Measurements from ENCODE around the gene MAP7. TPM values are rescaled to one million over a fixed set of nuclear protein-coding genes. Genes with fewer than 3 reads are reported as not detected.

MAP7 gene
- total and polyA plus RNA-seq, 2 donors (not counting 3 experiments of a cell fraction or from before 2014, with no cell fraction given): 0.07 to 0.42 TPM

- ChIA-PET POLR2A (no interaction called here), CTCF (no interaction called here)
- H3K9me1 ChIP-seq (replicated peaks; ENCODE audit: control insufficient read depth, extremely low read depth, insufficient read depth, low read length): no peaks in the 10 kb centered on the region
- no peak overlapping the region for H2AFZ ChIP-seq (ENCODE audit: low read depth, low read length)
- no peaks in the 10 kb centered on the region for H3K4me1 ChIP-seq (ENCODE audit: control insufficient read depth, extremely low read depth, insufficient read depth, low read length)
- dilution Hi-C loops (cut with MboI; ENCODE audit: extremely low pct_ligation_motif_present, low sequenced_read_pairs) (no loop called here), intact Hi-C loops (cut with micrococcal nuclease) (no loop called here)
- H3K36me3 ChIP-seq (ENCODE audit: control insufficient read depth in 2 of 2, extremely low read depth in 1 of 2, insufficient read depth in 2 of 2, low read length in 2 of 2): no peaks in the 10 kb centered on the region
- H3K4me2 ChIP-seq (ENCODE audit: insufficient read depth, low read length): no peak overlapping the region
- no peak for FAIRE-seq
- BruUV-seq (replicated peaks): no TSS peak
- H3K9me3 ChIP-seq (replicated peaks; ENCODE audit: control insufficient read depth, insufficient read depth, low read length): no peaks in the 10 kb centered on the region
- TF ChIP-seq GATA2 (IDR thresholded peaks at IDR 0.05; ENCODE audit: insufficient read depth, insufficient read length, low read depth, low read length) (no peak), FOS (IDR thresholded peaks at IDR 0.05; ENCODE audit: borderline replicate concordance, insufficient read depth, low read length) (no peak), CTCF (IDR thresholded peaks at IDR 0.05; ENCODE audit: extremely low read depth in 1 of 2, insufficient read depth in 1 of 2, low read depth in 1 of 2, low read length in 2 of 2) (no peak), POLR2A (IDR thresholded peaks at IDR 0.05; ENCODE audit: low read depth, low read length) (no peak), POLR2AphosphoS5 (IDR thresholded peaks at IDR 0.05; ENCODE audit: insufficient read depth, low read depth, low read length) (no peak), EZH2 (IDR thresholded peaks at IDR 0.05; ENCODE audit: borderline replicate concordance, low read depth, low read length, severe bottlenecking) (no peak), JUN (IDR thresholded peaks at IDR 0.05; ENCODE audit: borderline replicate concordance, insufficient read depth, insufficient read length, low read depth) (no peak), MAX (IDR thresholded peaks at IDR 0.05; ENCODE audit: insufficient read depth, insufficient read length) (no peak), MYC (IDR thresholded peaks at IDR 0.05; ENCODE audit: low read depth, low read length) (no peak)
- no peak for DNase-seq (ENCODE audit: low read depth, low spot score)
- H3K27me3 ChIP-seq (ENCODE audit: control insufficient read depth in 2 of 2, insufficient read depth in 2 of 2, low read length in 2 of 2): peaks cover 0 to 3% of the 10 kb centered on the region in 2 experiments
- no peak overlapping the region for H3K27ac ChIP-seq (ENCODE audit: insufficient read depth, low read depth, low read length)
- H3K9ac ChIP-seq (replicated peaks; ENCODE audit: extremely low read depth, insufficient read depth, low read length): no peak overlapping the region
- H3K79me2 ChIP-seq (ENCODE audit: control insufficient read depth, insufficient read depth, low read length): no peaks in the 10 kb centered on the region
- no peaks in the 10 kb centered on the region for H4K20me1 ChIP-seq (replicated peaks; ENCODE audit: control insufficient read depth, extremely low read depth, insufficient read depth, low read length)
- no peak overlapping the region for H3K4me3 ChIP-seq (replicated peaks in 1 of 3; ENCODE audit: insufficient read depth in 1 of 3, low read depth in 1 of 3, low read length in 3 of 3)
Measured at GRCh38 chr6:136494710-136495109, 55.5 kb downstream of the MAP7 start.
